Cardiac muscle cell (in vitro differentiated cells and primary cell): ENCODE measurements around the gene GALNT2. TPM values are rescaled to one million over a fixed set of nuclear protein-coding genes. Genes with fewer than 3 reads are reported as not detected.

Experiments
- DNase-seq, 2 donors: peaks; one replicate each; pipeline versions ENCODE4 v3.0.0 to v3.0.0-alpha.2; 2010 to 2017; ENCODE audit warnings: low read depth in 1 of 2, low spot score in 1 of 2
- H3K27ac ChIP-seq: fragments of 200-600 bp; sonication (generic); 2 replicates; pipeline ENCODE4 v1.5.1; 2016
- H3K27me3 ChIP-seq: fragments of 200-600 bp; sonication (generic); 2 replicates; pipeline ENCODE4 v1.6.0; 2016; ENCODE audit warnings: control low read depth
- H3K36me3 ChIP-seq: fragments of 200-600 bp; sonication (generic); 2 replicates; pipeline ENCODE4 v1.5.1; 2016; ENCODE audit warnings: control low read depth
- H3K4me1 ChIP-seq: fragments of 200-600 bp; sonication (generic); 2 replicates; pipeline ENCODE4 v1.8.1; 2017; ENCODE audit warnings: low read depth, mild to moderate bottlenecking, mixed run types
- H3K4me3 ChIP-seq: fragments of 200-600 bp; sonication (generic); 2 replicates; pipeline ENCODE4 v1.5.1; 2016; ENCODE audit warnings: mild to moderate bottlenecking
- H3K9me3 ChIP-seq: fragments of 200-600 bp; sonication (generic); 2 replicates; pipeline ENCODE4 v1.5.1; 2017; ENCODE audit warnings: low read depth, mild to moderate bottlenecking, control low read depth
- CTCF ChIP-seq: IDR thresholded peaks from 2 replicates; pipeline ENCODE4 v1.5.1; 2012; ENCODE audit warnings: low read depth, mild to moderate bottlenecking, low read length
- polyA plus RNA-seq: library from polyadenylated mRNA; unstranded; fragments of >200 nt; fragmentation: Nextera tagmentation; extraction: Ambion mirVana; gene quantifications from 2 replicates; pipeline ENCODE4 v1.2.1, GENCODE V29; 2016
- total RNA-seq: library from RNA; depleted of rRNA; stranded (reverse); fragments of >200 nt; gene quantifications from 2 replicates; pipeline ENCODE4 v1.2.3, GENCODE V29; 2016

GALNT2 gene
- total and polyA plus RNA-seq, 2 experiments from 2014 or later, result 71.4 to 92.1 TPM

- peaks cover 27% of the 10 kb centered on the region for H3K4me1 ChIP-seq
- no peak for TF ChIP-seq CTCF
- no peaks in the 10 kb centered on the region for H3K9me3 ChIP-seq
- no peaks in the 10 kb centered on the region for H3K27me3 ChIP-seq
- H3K4me3 ChIP-seq, result no peak overlapping the region
- H3K36me3 ChIP-seq, result no peaks in the 10 kb centered on the region
- DNase-seq, result no peak
- no peak overlapping the region for H3K27ac ChIP-seq
These were observed 152.4 kb downstream of the GALNT2 start for GRCh38 chr1:230219174-230220067.

GRCh38 chr1:230220478-230220877 is 153.4 kb downstream of the GALNT2 start:
- H3K4me1 ChIP-seq, result peaks cover 24% of the 10 kb centered on the region
- DNase-seq, result no peak
- no peaks in the 10 kb centered on the region for H3K9me3 ChIP-seq
- H3K4me3 ChIP-seq, result no peak overlapping the region
- H3K36me3 ChIP-seq, result no peaks in the 10 kb centered on the region
- no peak for TF ChIP-seq CTCF
- H3K27me3 ChIP-seq, result no peaks in the 10 kb centered on the region
- no peak overlapping the region for H3K27ac ChIP-seq

DNA sequence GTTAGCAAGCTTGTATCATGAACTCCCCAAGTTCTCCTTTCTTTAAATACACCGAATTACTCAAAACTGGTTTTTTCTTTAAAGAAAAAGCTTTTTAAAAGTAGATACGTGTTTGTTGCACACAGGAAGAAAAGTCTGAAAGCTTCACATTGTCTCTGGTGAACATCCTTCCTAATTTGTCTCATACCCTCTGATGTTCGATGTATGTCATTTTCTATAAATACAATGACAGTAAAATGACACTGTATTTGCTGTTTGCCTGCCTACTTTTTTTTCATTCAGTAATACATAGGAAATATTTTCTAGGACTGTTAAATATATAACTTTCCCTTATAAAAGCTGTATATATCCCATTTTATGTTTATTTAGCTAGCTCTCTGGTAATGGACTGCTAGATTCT is 153.9 kb downstream of the GALNT2 start:
- Histone ChIP-seq H3K9me3 (no peaks in the 10 kb centered on the region), H3K4me3 (no peak overlapping the region), H3K4me1 (peaks cover 19% of the 10 kb centered on the region), H3K36me3 (no peaks in the 10 kb centered on the region), H3K27me3 (no peaks in the 10 kb centered on the region), H3K27ac (no peak overlapping the region)
- DNase-seq, result no peak
- TF ChIP-seq CTCF, result no peak

DNA sequence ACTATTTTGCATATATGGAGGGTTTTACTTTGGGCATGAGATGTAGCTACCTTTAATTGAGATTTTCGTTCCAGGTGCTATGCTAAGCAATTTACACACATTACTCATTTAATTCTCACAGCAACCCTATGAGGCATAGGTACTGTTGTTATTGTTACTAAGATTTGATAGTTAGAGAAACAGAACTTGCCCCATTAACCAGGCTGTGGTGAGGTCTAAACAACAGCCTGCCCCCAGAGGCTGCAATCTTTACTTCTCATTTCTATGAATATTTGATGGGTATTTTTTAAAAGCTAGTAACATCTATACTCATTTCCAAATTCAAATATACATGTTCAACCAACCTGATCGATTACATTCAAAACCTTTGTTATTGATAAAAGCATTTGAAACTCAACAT is 155.6 kb downstream of the GALNT2 start:
- Histone ChIP-seq H3K27me3 (no peaks in the 10 kb centered on the region), H3K4me3 (no peak overlapping the region), H3K36me3 (no peaks in the 10 kb centered on the region), H3K9me3 (no peaks in the 10 kb centered on the region), H3K27ac (no peak overlapping the region), H3K4me1 (peaks cover 16% of the 10 kb centered on the region)
- no peak for DNase-seq
- TF ChIP-seq CTCF, result peak; percentile 24

DNA sequence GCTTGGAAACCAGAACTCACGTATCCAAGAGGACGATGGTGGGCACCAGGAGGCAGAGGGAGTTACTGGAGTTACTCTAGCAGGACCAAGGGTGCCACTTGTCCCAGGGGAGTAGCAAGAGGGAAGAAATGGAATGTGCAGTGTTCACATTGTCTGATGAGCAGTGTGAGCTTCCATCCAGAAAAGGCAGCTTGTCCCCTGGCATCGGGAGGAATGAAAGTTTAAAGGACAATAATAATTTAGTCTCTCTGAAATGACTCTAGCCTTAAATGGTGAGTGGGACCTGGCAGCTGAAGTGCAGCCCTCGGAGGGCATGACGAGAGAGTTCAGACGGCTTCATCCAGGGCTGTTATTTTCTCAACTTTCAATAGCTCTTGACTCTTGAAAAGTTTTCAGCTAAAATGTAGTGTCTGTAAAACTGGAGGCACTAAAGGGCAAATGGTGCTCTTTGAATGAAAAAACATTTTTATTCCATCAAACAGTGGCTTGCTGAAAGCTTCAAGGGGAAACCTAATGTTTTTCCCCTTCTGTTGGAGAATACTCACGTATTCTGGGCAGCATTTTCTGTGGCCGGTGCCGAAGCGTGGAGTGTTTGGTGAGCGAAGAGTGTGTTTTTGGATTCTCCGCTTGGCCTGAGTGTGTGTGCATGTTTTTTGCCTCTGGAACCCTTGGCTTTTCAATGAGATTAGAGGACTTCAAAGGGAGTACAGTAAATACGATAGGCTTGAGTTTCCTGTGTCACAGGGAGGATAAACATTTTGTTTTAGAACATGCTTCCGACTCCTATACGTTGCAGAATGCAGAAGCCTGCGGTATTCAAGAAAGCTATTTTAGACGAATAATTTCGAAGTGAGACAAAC is 157.3 kb downstream of the GALNT2 start:
- H3K4me1 ChIP-seq, result peaks cover 13% of the 10 kb centered on the region
- H3K27ac ChIP-seq, result peak overlapping the region; percentile 42
- DNase-seq, result no peak
- H3K9me3 ChIP-seq, result no peaks in the 10 kb centered on the region
- no peaks in the 10 kb centered on the region for H3K36me3 ChIP-seq
- H3K27me3 ChIP-seq, result no peaks in the 10 kb centered on the region
- no peak overlapping the region for H3K4me3 ChIP-seq
- no peak for TF ChIP-seq CTCF
